Central memory CD8-positive, alpha-beta T cell (primary cell): ENCODE results near the gene GPI.
A peak's percentile ranks its signal among the peaks of the same experiment; 100 is the strongest.
"Not testable (repeated sequence)": the region's sequence is repeated elsewhere in the genome, so short reads cannot be mapped to it uniquely, and the experiment has no call there.

Experiments
- ATAC-seq: fragments of 150-1000 bp; cut with Tn5 transposase; replicated peaks from 2 replicates; pipeline ENCODE4 v1.10.0; 2022; ENCODE audit warnings: mild to moderate bottlenecking, moderate FRiP score, moderate number of reproducible peaks; ENCODE audit not compliant: poor library complexity, severe bottlenecking; ENCODE audit errors: extremely low read depth
- DNase-seq, 2 donors: peaks; one replicate each; pipeline ENCODE4 v3.0.0; 2021; ENCODE audit warnings: low spot score in 2 of 2
- H3K27ac Mint-ChIP-seq: one replicate; pipeline ENCODE4 v1.8.0; 2022; ENCODE audit warnings: low read depth, mild to moderate bottlenecking, moderate library complexity, mixed read lengths
- H3K27me3 Mint-ChIP-seq: one replicate; pipeline ENCODE4 v1.8.0; 2022; ENCODE audit warnings: mixed read lengths
- H3K36me3 Mint-ChIP-seq: one replicate; pipeline ENCODE4 v1.8.0; 2022; ENCODE audit warnings: mild to moderate bottlenecking, moderate library complexity, mixed read lengths; ENCODE audit not compliant: insufficient read depth
- H3K4me1 Mint-ChIP-seq: one replicate; pipeline ENCODE4 v1.8.0; 2022; ENCODE audit warnings: mixed read lengths
- H3K4me3 Mint-ChIP-seq: one replicate; pipeline ENCODE4 v1.8.0; 2022; ENCODE audit warnings: mild to moderate bottlenecking, moderate library complexity, mixed read lengths
- H3K9me3 Mint-ChIP-seq: one replicate; pipeline ENCODE4 v1.8.0; 2022; ENCODE audit warnings: mixed read lengths

Gene GPI

DNA sequence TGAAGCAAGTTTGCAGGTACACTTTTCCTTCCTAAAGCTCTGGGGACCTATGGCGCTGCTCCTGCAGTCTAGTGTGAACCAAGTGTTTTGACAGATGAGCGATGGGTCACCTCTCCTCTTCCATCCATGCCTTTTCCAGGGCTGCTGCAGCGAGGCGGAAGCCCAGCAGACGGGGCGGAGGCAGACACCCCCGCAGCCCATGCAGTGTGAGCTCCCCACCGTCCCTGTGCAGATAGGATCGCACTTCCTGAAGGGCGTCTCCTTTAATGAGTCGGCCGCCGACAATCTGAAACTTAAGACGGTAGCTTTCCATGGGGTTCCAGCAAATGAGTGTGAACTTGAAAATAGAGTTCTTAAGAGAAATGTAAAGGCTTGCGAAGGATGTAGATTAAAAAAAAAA lies 37.1 kb upstream of the GPI start:
- Mint-ChIP-seq H3K4me3 (no peak overlapping the region), H3K36me3 (peaks cover 49% of the 10 kb centered on the region), H3K4me1 (no peaks in the 10 kb centered on the region), H3K27me3 (no peaks in the 10 kb centered on the region), H3K9me3 (no peaks in the 10 kb centered on the region), H3K27ac (no peak overlapping the region)
- no peak for DNase-seq
- ATAC-seq = no peak

DNA sequence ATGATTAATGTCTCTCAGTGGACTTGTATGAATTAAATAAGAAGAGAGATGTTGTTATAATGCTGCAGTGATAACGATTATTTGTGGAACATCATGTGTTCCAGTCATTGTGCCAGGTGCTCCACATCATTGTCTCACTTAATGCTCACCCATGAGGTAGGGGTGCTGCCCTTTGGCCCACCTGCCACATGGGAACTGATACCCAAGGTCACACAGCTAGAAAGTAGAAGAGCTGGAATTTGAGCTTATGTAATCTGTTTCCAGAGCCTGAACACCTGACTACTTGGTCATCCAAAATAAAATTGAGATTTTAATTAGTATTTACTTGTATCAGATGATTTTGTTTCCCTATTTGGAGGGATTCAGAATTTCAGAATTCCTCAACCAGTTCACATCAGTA lies 36.0 kb upstream of the GPI start:
- H3K4me1 Mint-ChIP-seq = no peaks in the 10 kb centered on the region
- no peaks in the 10 kb centered on the region for H3K27me3 Mint-ChIP-seq
- H3K27ac Mint-ChIP-seq = no peak overlapping the region
- no peaks in the 10 kb centered on the region for H3K9me3 Mint-ChIP-seq
- ATAC-seq (no peak), DNase-seq (no peak)
- H3K36me3 Mint-ChIP-seq = peaks cover 45% of the 10 kb centered on the region
- H3K4me3 Mint-ChIP-seq = no peak overlapping the region

DNA sequence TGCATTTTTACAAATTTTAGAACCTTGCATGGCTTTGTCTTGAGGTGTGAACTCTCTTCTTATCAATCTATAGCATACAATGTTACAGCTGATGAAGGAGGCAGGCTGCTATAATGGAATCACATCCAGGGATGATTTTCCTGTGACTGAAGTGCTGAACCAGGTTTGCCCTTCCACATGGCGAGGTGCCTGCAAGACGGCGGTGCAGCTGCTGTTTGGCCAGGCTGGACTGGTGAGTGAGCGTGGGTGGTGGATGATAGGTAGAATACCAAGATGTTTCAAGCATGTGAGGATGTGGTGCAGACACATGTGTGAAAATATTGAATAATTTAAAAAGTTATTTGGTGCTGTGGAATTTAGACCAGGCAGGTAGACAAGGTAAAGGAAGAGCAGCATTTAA lies 34.9 kb upstream of the GPI start:
- H3K27me3 Mint-ChIP-seq = no peaks in the 10 kb centered on the region
- no peaks in the 10 kb centered on the region for H3K4me1 Mint-ChIP-seq
- no peaks in the 10 kb centered on the region for H3K9me3 Mint-ChIP-seq
- DNase-seq (no peak), ATAC-seq (no peak)
- H3K4me3 Mint-ChIP-seq = no peak overlapping the region
- H3K36me3 Mint-ChIP-seq = peaks cover 45% of the 10 kb centered on the region
- no peak overlapping the region for H3K27ac Mint-ChIP-seq

DNA sequence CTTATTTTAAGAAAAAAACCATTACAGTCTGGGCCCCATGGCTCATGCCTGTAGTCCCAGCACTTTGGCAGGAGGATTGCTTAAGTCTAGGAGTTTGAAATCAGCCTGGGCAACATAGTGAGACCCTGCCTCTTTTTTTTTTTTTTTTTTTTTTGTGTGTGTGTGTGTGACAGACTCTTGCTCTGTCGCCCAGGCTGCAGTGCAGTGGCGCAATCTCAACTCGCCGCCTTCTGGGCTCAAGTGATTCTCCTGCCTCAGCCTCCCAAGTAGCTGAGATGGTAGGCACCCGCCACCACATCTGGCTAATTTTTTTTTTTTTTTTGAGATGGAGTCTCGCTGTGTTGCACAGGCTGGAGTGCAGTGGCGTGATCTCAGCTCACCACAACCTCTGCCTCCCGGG lies 34.4 kb upstream of the GPI start:
- H3K36me3 Mint-ChIP-seq = peaks cover 45% of the 10 kb centered on the region
- not testable (repeated sequence) for H3K27ac Mint-ChIP-seq, H3K4me3 Mint-ChIP-seq, H3K9me3 Mint-ChIP-seq, ATAC-seq, H3K4me1 Mint-ChIP-seq, DNase-seq, H3K27me3 Mint-ChIP-seq

DNA sequence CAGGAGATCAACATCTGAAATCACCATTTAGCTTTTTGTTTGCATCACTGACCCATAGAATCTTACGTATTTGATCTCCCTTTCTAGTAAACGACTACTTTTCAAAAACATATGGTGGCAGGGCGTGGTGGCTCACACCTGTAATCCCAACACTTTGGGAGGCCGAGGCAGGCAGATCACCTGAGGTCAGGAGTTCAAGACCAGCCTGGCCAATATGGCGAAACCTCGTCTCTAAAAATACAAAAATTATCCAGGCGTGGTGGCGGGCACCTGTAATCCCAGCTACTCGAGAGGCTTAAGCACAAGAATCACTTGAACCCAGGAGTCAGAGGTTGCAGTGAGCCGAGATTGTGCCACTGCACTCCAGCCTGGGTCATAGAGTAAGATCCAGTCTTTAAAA lies 33.4 kb upstream of the GPI start:
- not testable (repeated sequence) for H3K4me1 Mint-ChIP-seq, ATAC-seq, H3K27ac Mint-ChIP-seq, H3K27me3 Mint-ChIP-seq, DNase-seq, H3K4me3 Mint-ChIP-seq, H3K9me3 Mint-ChIP-seq
- peaks cover 43% of the 10 kb centered on the region for H3K36me3 Mint-ChIP-seq

DNA sequence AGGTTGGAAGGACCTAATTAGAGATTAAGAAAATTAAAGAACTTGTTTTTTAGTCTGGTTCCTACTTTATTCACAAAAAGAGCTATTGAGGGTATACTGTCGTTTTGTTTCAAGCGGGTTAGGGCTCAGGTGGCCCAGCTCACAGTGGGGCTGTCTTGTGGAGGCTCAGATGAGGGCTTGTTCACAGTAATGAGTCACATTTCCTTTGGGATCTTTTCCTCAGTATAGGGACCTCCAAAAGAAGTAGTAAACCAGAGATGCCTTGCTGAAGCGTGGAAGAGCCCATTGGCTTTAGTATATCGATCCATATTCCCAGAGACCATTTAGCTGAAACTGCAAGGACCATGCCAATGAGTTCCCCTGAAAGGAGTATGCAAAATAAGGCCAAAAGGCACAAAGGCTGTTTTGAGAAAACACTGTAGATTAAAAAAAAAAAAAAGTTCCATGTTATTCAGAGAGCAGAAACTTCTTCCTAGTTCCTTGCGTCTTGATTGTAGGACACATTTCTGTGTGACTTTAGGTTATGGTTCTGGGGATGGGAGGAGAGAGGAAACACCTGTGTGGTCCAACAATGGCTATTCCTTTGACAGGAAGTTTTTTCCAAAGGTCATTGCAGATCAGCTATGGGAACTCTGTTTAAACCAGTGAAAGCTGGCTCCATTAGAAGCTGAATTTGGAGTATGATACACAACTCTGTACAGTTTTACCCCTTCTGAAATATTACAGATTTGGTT lies 32.8 kb upstream of the GPI start:
- peaks cover 42% of the 10 kb centered on the region for H3K36me3 Mint-ChIP-seq
- H3K4me1 Mint-ChIP-seq = peaks cover 3% of the 10 kb centered on the region
- DNase-seq (no peak), ATAC-seq (no peak)
- H3K27me3 Mint-ChIP-seq = no peaks in the 10 kb centered on the region
- H3K9me3 Mint-ChIP-seq = no peaks in the 10 kb centered on the region
- no peak overlapping the region for H3K4me3 Mint-ChIP-seq
- H3K27ac Mint-ChIP-seq = no peak overlapping the region

DNA sequence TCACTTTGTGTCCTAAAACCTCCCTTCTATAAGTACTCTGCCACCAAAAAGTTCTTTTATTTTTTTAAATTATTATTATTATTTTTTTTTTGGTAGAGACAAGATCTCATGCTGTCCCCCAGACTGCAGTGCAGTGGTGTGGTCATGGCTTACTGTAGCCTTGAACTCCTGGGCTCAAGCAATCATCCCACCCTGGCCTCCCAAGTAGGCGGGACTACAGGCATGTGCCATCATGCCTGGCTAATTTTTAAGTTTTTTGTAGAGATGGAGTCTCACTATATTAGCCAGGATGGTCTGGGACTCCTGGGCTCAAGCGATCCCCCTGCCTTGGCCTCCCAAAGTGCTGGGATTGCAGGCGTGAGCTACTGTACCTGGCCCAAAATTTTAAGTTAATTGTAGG lies 29.1 kb upstream of the GPI start:
- Mint-ChIP-seq H3K4me3 (no peak overlapping the region), H3K36me3 (peaks cover 34% of the 10 kb centered on the region)

DNA sequence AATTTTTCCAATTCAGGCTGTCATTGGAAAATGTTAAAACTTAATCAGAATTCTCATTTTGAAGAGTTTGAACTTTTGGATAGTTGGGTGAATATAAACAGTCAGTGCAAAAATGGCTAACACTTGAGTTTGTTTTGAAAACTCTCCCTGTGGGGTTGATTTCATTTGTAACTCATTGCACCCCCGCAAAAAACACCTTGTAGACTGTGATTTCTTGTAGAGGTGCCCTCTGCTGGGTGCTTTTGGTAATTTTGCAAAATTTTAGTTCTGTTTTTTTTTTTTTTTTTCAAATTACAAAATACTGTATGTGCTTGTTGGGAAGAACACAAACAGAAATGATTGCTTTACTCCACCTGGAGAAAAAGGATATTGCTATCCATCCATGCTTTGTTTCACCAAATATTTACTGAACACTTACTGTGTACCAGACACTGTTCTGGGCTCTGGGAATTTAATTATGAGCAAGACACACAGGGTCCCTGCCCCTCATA lies 28.2 kb upstream of the GPI start:
- H3K27me3 Mint-ChIP-seq = no peaks in the 10 kb centered on the region
- no peak for ATAC-seq
- no peak overlapping the region for H3K27ac Mint-ChIP-seq
- H3K9me3 Mint-ChIP-seq = no peaks in the 10 kb centered on the region
- peaks cover 33% of the 10 kb centered on the region for H3K36me3 Mint-ChIP-seq
- no peak overlapping the region for H3K4me3 Mint-ChIP-seq
- DNase-seq = peak in 1 of 2 donors; percentile 32
- peaks cover 5% of the 10 kb centered on the region for H3K4me1 Mint-ChIP-seq

More for the DNA sequence above, 29.1 kb upstream of the GPI start:
- ATAC-seq (no peak), DNase-seq (no peak)
- peaks cover 5% of the 10 kb centered on the region for H3K4me1 Mint-ChIP-seq
- H3K9me3 Mint-ChIP-seq = no peaks in the 10 kb centered on the region
- no peak overlapping the region for H3K27ac Mint-ChIP-seq
- no peaks in the 10 kb centered on the region for H3K27me3 Mint-ChIP-seq

DNA sequence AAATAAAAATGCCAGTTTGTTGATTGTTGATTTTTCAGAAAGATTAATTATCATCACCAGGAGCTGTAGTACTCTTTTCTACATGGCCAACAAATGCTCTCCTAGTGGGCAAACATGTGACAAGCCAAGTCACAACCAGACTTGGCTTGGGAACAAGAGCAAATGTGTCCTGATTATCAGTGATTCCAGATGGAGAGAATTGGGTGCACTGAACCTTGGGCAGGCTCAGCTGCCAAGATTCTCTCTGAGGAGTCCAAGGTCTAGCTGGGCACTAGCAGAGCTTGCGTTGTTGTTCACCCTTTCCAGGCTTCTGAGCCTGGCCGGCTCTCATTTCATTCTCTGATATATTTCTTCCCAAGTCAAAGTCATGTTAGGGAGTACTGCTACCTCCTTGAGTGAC lies 27.3 kb upstream of the GPI start:
- DNase-seq = no peak
- no peak for ATAC-seq
- H3K4me3 Mint-ChIP-seq = no peak overlapping the region
- H3K36me3 Mint-ChIP-seq = peaks cover 34% of the 10 kb centered on the region
- no peaks in the 10 kb centered on the region for H3K27me3 Mint-ChIP-seq
- H3K4me1 Mint-ChIP-seq = peaks cover 5% of the 10 kb centered on the region
- no peak overlapping the region for H3K27ac Mint-ChIP-seq
- H3K9me3 Mint-ChIP-seq = no peaks in the 10 kb centered on the region

DNA sequence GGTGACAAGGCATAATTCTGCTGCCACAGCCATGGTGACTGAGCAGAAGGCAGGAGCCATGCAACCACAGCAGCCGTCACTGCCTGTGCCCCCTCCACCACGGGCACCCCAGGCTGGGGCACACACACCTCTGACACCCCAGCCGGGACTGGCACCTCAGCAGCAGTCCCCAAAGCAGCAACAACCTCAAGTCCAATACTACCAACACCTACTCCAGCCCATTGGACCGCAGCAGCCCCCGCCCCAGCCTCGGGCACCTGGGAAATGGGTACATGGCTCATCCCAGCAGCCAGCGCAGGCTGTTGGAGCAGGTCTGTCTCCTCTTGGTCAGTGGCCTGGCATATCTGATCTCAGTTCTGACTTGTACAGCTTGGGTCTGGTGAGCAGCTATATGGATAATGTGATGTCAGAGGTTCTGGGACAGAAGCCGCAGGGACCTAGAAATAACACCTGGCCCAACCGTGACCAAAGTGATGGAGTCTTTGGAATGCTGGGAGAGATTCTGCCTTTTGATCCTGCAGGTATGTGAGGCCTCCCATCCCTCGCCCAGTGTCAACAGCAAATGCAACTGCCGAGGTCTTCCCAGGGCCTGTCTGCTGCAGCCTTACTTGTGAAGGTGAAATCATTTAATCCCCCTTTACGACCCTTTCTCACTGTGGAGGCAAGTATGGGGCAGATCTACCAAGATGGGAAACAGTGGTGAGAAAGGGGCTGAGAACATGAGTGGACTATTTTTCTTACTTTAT lies 22.9 kb upstream of the GPI start:
- Mint-ChIP-seq H3K27me3 (no peaks in the 10 kb centered on the region), H3K27ac (no peak overlapping the region), H3K9me3 (no peaks in the 10 kb centered on the region), H3K36me3 (peaks cover 31% of the 10 kb centered on the region), H3K4me1 (peaks cover 12% of the 10 kb centered on the region), H3K4me3 (no peak overlapping the region)
- ATAC-seq = no peak
- DNase-seq = no peak

DNA sequence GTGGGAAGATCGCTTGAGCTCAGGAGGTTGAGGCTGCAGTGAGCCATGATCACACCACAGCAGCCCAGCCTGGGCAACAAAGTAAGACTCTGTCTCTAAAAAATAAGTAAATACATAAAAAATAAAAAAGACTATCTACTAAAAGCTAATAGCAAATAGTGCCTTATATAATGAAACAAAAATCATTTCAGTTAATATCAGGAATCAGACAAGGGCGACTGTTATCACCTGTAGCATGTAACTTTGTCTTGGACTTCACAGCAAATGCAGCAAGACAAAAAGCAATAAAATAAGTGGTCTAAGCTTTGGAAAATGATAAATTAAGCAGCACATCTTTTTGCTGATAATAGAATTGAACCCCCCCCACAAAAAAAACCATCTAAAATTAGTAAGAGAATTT lies 21.2 kb upstream of the GPI start:
- H3K9me3 Mint-ChIP-seq = no peaks in the 10 kb centered on the region
- no peak overlapping the region for H3K27ac Mint-ChIP-seq
- no peak overlapping the region for H3K4me3 Mint-ChIP-seq
- H3K36me3 Mint-ChIP-seq = peaks cover 29% of the 10 kb centered on the region
- no peak for DNase-seq
- no peak for ATAC-seq
- H3K27me3 Mint-ChIP-seq = no peaks in the 10 kb centered on the region
- peaks cover 9% of the 10 kb centered on the region for H3K4me1 Mint-ChIP-seq

DNA sequence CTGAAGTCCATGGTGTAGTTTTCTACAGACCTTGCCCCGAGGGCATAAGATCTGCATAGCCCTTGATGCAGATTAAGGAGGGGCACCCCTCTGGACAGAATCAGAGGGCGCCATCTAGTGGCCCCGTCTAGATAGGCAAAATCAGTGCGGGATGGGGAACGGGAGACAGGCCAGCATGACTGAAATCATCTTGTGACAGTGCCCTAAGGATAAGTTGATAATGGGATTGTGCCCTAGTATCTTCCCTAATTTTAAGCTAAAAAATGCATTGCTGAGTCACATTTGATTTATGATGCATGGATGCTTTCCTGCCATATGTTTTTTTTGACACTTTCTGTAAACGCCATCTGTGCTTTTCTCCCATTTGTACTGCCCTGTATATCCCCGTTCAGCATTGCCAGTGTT lies 19.0 kb upstream of the GPI start:
- no peak overlapping the region for H3K27ac Mint-ChIP-seq
- no peak overlapping the region for H3K4me3 Mint-ChIP-seq
- H3K9me3 Mint-ChIP-seq = no peaks in the 10 kb centered on the region
- H3K27me3 Mint-ChIP-seq = no peaks in the 10 kb centered on the region
- peak; percentile 43 to 65 for DNase-seq
- H3K4me1 Mint-ChIP-seq = peaks cover 24% of the 10 kb centered on the region
- peaks cover 18% of the 10 kb centered on the region for H3K36me3 Mint-ChIP-seq
- ATAC-seq = peak; percentile 21

DNA sequence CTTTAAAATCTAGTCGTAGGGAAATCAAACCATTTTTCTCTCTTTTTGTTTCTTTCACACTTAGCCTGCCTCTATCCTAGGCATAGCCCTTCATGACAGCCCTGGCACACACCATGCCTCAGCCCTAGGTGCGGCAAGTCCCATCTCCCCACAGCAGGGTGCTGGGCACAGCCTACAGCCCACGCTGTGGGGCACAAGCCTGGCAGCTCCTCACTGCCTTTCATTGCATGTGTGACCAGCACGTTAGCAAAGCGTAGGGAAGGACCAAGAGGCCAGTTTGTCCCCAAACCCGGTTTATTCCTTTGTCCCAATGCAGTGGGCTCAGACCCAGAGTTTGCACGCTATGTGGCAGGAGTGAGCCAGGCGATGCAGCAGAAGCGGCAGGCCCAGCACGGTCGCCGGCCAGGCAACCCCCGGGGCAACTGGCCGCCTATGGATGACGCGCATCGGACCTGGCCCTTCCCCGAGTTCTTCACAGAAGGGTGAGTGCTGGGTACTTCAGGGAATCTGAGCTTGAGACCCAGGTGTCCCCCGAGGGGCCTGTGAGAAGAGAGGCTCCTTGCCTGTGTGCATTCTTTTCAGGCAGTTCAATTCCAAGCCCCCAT lies 17.3 kb upstream of the GPI start:
- Mint-ChIP-seq H3K27me3 (no peaks in the 10 kb centered on the region), H3K9me3 (no peaks in the 10 kb centered on the region), H3K27ac (no peak overlapping the region), H3K4me3 (no peak overlapping the region), H3K36me3 (peaks cover 12% of the 10 kb centered on the region), H3K4me1 (peaks cover 30% of the 10 kb centered on the region)
- DNase-seq (no peak), ATAC-seq (no peak)
